Activated naive CD4-positive, alpha-beta T cell treated with anti-CD3 and anti-CD28 coated beads, Interleukin-2, amount 10 ng/mL, durations not matched to agents 5 hours and 36 hours (primary cell): ENCODE measurements around the gene TMSB4Y. TPM values are rescaled to one million over a fixed set of nuclear protein-coding genes. Genes with fewer than 3 reads are reported as not detected.

Source experiments
- total RNA-seq, 2 experiments: library from RNA; stranded (reverse); gene quantifications; one replicate each; pipeline ENCODE4 v1.2.3, GENCODE V29; 2021

The TMSB4Y gene
- total RNA-seq, result 1 to 10 TPM; 1.2 to 1.4 TPM

DNA sequence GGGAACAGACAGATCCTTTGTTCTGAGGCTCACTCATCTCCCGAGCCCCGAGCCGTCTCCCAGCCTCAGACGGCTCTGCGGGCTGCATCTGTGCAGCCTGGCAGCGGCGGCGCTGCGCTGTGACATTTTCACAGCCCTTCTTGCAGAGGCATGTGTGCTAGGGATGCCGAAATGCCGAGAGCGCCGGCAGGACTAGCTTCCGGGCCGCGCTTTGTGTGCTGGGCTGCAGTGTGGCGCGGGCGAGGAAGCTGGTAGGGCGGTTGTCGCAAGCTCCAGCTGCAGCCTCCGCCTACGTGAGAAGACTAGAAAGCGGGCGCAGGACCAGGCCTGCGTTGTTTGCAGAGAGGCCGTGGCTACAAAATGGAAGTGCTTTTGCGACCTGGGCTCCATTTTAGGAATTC, at the start of gene TMSB4Y:
Gene TMSB4Y, plus strand, starts transcription at position 332 of the 401 bp plus-strand sequence.

Other genes starting within 250 kb of the TMSB4Y start
- gene UTY, start 223.9 kb upstream of the TMSB4Y start, total RNA-seq, result 10 to 100 TPM; 28.4 to 30.9 TPM